Hepatocyte (in vitro differentiated cells): ENCODE measurements around the gene USH2A.

Experiments used
- EZH2 ChIP-seq: fragments of 200-600 bp; sonication (generic); IDR thresholded peaks from 2 replicates; pipeline ENCODE4 v1.6.1; 2016; ENCODE audit warnings: antibody characterized with exemption, mild to moderate bottlenecking, borderline replicate concordance
- EZH2phosphoT487 ChIP-seq: fragments of 200-600 bp; sonication (generic); IDR thresholded peaks from one replicate; pipeline ENCODE4 v1.6.1; 2018; ENCODE audit warnings: antibody characterized with exemption, mild to moderate bottlenecking, low read depth, moderate library complexity; ENCODE audit not compliant: unreplicated experiment, severe bottlenecking
- TF ChIP-seq, protein P1 (sequence below): fragments of 200-600 bp; sonication (generic); IDR thresholded peaks from 2 replicates; pipeline ENCODE4 v1.5.1; 2016; ENCODE audit warnings: antibody characterized with exemption, mild to moderate bottlenecking; ENCODE audit not compliant: poor library complexity

DNA sequence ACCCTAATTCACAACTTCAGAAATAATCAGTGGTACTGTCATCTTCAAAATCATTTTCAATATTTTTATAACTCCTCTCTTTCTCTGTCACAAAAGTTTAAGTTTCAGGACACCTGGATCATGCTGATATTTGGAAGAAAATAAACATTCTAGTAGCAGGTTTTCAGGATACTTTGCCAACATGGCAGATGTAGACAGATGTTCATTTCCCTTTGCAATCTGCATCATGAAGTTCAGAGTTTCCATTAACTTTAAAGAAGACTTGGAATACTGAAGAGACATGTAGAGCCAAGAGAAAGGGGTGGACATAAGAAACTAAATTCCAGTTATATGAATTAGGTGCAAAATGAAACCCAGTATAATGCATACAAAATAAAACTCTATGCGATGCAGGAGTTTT, 218.1 kb downstream of the USH2A start:
- TF ChIP-seq, protein P1, sequence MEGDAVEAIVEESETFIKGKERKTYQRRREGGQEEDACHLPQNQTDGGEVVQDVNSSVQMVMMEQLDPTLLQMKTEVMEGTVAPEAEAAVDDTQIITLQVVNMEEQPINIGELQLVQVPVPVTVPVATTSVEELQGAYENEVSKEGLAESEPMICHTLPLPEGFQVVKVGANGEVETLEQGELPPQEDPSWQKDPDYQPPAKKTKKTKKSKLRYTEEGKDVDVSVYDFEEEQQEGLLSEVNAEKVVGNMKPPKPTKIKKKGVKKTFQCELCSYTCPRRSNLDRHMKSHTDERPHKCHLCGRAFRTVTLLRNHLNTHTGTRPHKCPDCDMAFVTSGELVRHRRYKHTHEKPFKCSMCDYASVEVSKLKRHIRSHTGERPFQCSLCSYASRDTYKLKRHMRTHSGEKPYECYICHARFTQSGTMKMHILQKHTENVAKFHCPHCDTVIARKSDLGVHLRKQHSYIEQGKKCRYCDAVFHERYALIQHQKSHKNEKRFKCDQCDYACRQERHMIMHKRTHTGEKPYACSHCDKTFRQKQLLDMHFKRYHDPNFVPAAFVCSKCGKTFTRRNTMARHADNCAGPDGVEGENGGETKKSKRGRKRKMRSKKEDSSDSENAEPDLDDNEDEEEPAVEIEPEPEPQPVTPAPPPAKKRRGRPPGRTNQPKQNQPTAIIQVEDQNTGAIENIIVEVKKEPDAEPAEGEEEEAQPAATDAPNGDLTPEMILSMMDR, result no peak
- TF ChIP-seq EZH2phosphoT487 (no peak), EZH2 (no peak)
